GM23338 (cell line): ENCODE results near the gene OVCA2. TPM values are rescaled to one million over a fixed set of nuclear protein-coding genes. Genes with fewer than 3 reads are reported as not detected.

Source experiments
- ATAC-seq: fragments of 200-7000 bp; cut with Tn5 transposase; 3 replicates; pipeline ENCODE4 v1.9.1; 2020
- DNase-seq: peaks from one replicate; pipeline ENCODE4 v3.0.0-alpha.2; 2015; ENCODE audit warnings: low spot score
- H2AFZ ChIP-seq: fragments of 200-600 bp; sonication (generic); 2 replicates; pipeline ENCODE4 v1.8.0; 2016; ENCODE audit warnings: antibody characterized with exemption, mild to moderate bottlenecking, moderate library complexity
- H3F3A ChIP-seq: fragments of 200-600 bp; sonication (generic); replicated peaks from 2 replicates; pipeline ENCODE4 v1.8.0; 2017; ENCODE audit warnings: antibody characterized with exemption, mixed run types, low read depth
- H3K27ac ChIP-seq: fragments of 200-600 bp; sonication (generic); 2 replicates; pipeline ENCODE4 v1.6.1; 2016; ENCODE audit warnings: low read depth
- H3K27me3 ChIP-seq: fragments of 200-600 bp; sonication (generic); 2 replicates; pipeline ENCODE4 v1.8.0; 2016; ENCODE audit warnings: mild to moderate bottlenecking, mixed run types, moderate library complexity; ENCODE audit not compliant: insufficient read depth
- H3K36me3 ChIP-seq: fragments of 200-600 bp; sonication (generic); 2 replicates; pipeline ENCODE4 v1.8.0; 2016; ENCODE audit warnings: mild to moderate bottlenecking; ENCODE audit not compliant: insufficient read depth
- H3K4me1 ChIP-seq: fragments of 200-600 bp; sonication (generic); 2 replicates; pipeline ENCODE4 v1.8.0; 2016; ENCODE audit warnings: mild to moderate bottlenecking, moderate library complexity; ENCODE audit not compliant: insufficient read depth
- H3K4me2 ChIP-seq: fragments of 200-600 bp; sonication (generic); 2 replicates; pipeline ENCODE4 v1.7.1; 2017; ENCODE audit warnings: mixed run types
- H3K4me3 ChIP-seq: fragments of 200-600 bp; sonication (generic); 2 replicates; pipeline ENCODE4 v1.6.1; 2016; ENCODE audit warnings: mixed run types
- H3K79me2 ChIP-seq: fragments of 200-600 bp; sonication (generic); replicated peaks from 2 replicates; pipeline ENCODE4 v1.8.0; 2017; ENCODE audit warnings: mild to moderate bottlenecking; ENCODE audit not compliant: insufficient read depth
- H3K9me2 ChIP-seq: fragments of 200-600 bp; sonication (generic); 2 replicates; pipeline ENCODE4 v1.8.0; 2017; ENCODE audit not compliant: insufficient read depth
- H4K20me1 ChIP-seq: fragments of 200-600 bp; sonication (generic); replicated peaks from 2 replicates; pipeline ENCODE4 v1.8.0; 2017; ENCODE audit warnings: mild to moderate bottlenecking; ENCODE audit not compliant: insufficient read depth
- H3K27ac Mint-ChIP-seq: 2 replicates; pipeline ENCODE4 v1.8.0; 2020; ENCODE audit warnings: inconsistent platforms, mild to moderate bottlenecking, moderate library complexity, mixed read lengths
- H3K27me3 Mint-ChIP-seq: 3 replicates; pipeline ENCODE4 v1.8.0; 2022; ENCODE audit warnings: low read depth, mild to moderate bottlenecking, moderate library complexity, mixed read lengths, inconsistent platforms; ENCODE audit not compliant: insufficient read depth, poor library complexity
- H3K36me3 Mint-ChIP-seq: 3 replicates; pipeline ENCODE4 v1.8.0; 2021; ENCODE audit warnings: low read depth, mild to moderate bottlenecking, inconsistent platforms, moderate library complexity, mixed read lengths
- H3K4me1 Mint-ChIP-seq: 3 replicates; pipeline ENCODE4 v1.8.0; 2020; ENCODE audit warnings: mild to moderate bottlenecking, inconsistent platforms, mixed read lengths
- H3K4me3 Mint-ChIP-seq: 3 replicates; pipeline ENCODE4 v1.8.0; 2021; ENCODE audit warnings: moderate library complexity, mild to moderate bottlenecking, inconsistent platforms, mixed read lengths
- H3K9me3 Mint-ChIP-seq: 3 replicates; pipeline ENCODE4 v1.8.0; 2020; ENCODE audit warnings: moderate library complexity, mild to moderate bottlenecking, inconsistent platforms, mixed read lengths
- JUNB ChIP-seq: IDR thresholded peaks from one replicate; pipeline ENCODE4 v1.6.1; 2016; ENCODE audit warnings: antibody characterized with exemption; ENCODE audit not compliant: unreplicated experiment
- NANOG ChIP-seq: IDR thresholded peaks from 2 replicates; pipeline ENCODE4 v1.6.1; 2016; ENCODE audit warnings: antibody characterized with exemption, borderline replicate concordance
- polyA plus RNA-seq: library from polyadenylated mRNA; unstranded; fragments of >200 nt; fragmentation: Nextera tagmentation; extraction: Ambion mirVana; gene quantifications from 2 replicates; pipeline ENCODE4 v1.2.1, GENCODE V29; 2016
- total RNA-seq: library from RNA; depleted of rRNA; stranded (reverse); fragments of >200 nt; shearing (Covaris generic); gene quantifications from 2 replicates; pipeline ENCODE4 v1.2.3, GENCODE V29; 2014
- TF ChIP-seq, protein P1 (sequence below): IDR thresholded peaks from 2 replicates; pipeline ENCODE4 v1.6.1; 2016; ENCODE audit warnings: antibody characterized with exemption
- TF ChIP-seq, protein P2 (sequence below): fragments of 250-450 bp; sonication (Bioruptor Pico); IDR thresholded peaks from 2 replicates; pipeline ENCODE4 v1.5.0; 2020; ENCODE audit warnings: mild to moderate bottlenecking, moderate library complexity

OVCA2 gene
- total and polyA plus RNA-seq, 2 experiments from 2014 or later: 15.9 to 21.3 TPM

DNA sequence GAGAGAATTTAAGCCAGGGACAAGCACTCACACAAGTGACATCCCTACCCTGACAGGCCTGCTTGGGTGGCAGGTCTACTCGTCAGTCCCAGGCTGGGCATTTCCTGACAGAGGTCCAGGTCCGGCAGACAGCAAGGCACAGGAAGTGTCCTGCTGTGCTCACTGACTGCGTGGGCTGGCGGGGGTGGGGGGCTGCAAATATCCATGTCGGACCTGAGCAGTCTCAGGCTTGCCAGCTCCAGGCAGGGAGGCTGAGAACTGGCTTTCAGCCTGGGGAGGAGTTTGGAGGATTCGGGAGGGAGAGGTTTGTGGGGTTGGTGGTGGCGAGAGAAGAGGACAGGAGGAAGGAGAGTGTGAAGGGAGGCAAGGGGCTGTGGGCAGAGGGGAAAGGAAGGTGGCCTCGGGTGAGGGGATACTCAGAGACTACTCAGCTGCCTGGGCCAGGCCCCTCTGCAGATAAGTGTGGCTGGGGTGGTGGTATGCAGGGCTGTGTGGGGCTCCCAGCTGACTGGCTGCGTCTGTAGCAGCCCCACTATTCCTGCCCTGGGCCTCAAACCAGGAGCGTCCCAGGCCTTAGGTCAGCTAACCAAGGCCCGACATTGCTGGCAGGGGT is 20.9 kb downstream of the OVCA2 start:
- Histone ChIP-seq H2AFZ (no peak overlapping the region), H3K27ac (no peak overlapping the region), H3K79me2 (no peaks in the 10 kb centered on the region), H3F3A (0 out of 2 replicates have a peak, but pooled peaks cover 10% of the 10 kb centered on the region), H3K4me1 (peaks cover 29% of the 10 kb centered on the region), H3K36me3 (no peaks in the 10 kb centered on the region), H3K4me3 (peak overlapping the region; percentile 28; the same call in 1 of the 2 replicates), H3K27me3 (peaks cover 33% of the 10 kb centered on the region), H3K4me2 (peak overlapping the region; percentile 70), H3K9me2 (no peaks in the 10 kb centered on the region), H4K20me1 (no peaks in the 10 kb centered on the region; the same call in none of the 2 replicates)
- ATAC-seq: no peak; the same call in 2 of the 3 replicates
- peak; percentile 45 for DNase-seq
- no peak for TF ChIP-seq JUNB
- no peak for TF ChIP-seq NANOG
- TF ChIP-seq, protein P1, sequence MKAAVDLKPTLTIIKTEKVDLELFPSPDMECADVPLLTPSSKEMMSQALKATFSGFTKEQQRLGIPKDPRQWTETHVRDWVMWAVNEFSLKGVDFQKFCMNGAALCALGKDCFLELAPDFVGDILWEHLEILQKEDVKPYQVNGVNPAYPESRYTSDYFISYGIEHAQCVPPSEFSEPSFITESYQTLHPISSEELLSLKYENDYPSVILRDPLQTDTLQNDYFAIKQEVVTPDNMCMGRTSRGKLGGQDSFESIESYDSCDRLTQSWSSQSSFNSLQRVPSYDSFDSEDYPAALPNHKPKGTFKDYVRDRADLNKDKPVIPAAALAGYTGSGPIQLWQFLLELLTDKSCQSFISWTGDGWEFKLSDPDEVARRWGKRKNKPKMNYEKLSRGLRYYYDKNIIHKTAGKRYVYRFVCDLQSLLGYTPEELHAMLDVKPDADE: peak; percentile 65; the same call in 1 of the 2 replicates
- TF ChIP-seq, protein P2, sequence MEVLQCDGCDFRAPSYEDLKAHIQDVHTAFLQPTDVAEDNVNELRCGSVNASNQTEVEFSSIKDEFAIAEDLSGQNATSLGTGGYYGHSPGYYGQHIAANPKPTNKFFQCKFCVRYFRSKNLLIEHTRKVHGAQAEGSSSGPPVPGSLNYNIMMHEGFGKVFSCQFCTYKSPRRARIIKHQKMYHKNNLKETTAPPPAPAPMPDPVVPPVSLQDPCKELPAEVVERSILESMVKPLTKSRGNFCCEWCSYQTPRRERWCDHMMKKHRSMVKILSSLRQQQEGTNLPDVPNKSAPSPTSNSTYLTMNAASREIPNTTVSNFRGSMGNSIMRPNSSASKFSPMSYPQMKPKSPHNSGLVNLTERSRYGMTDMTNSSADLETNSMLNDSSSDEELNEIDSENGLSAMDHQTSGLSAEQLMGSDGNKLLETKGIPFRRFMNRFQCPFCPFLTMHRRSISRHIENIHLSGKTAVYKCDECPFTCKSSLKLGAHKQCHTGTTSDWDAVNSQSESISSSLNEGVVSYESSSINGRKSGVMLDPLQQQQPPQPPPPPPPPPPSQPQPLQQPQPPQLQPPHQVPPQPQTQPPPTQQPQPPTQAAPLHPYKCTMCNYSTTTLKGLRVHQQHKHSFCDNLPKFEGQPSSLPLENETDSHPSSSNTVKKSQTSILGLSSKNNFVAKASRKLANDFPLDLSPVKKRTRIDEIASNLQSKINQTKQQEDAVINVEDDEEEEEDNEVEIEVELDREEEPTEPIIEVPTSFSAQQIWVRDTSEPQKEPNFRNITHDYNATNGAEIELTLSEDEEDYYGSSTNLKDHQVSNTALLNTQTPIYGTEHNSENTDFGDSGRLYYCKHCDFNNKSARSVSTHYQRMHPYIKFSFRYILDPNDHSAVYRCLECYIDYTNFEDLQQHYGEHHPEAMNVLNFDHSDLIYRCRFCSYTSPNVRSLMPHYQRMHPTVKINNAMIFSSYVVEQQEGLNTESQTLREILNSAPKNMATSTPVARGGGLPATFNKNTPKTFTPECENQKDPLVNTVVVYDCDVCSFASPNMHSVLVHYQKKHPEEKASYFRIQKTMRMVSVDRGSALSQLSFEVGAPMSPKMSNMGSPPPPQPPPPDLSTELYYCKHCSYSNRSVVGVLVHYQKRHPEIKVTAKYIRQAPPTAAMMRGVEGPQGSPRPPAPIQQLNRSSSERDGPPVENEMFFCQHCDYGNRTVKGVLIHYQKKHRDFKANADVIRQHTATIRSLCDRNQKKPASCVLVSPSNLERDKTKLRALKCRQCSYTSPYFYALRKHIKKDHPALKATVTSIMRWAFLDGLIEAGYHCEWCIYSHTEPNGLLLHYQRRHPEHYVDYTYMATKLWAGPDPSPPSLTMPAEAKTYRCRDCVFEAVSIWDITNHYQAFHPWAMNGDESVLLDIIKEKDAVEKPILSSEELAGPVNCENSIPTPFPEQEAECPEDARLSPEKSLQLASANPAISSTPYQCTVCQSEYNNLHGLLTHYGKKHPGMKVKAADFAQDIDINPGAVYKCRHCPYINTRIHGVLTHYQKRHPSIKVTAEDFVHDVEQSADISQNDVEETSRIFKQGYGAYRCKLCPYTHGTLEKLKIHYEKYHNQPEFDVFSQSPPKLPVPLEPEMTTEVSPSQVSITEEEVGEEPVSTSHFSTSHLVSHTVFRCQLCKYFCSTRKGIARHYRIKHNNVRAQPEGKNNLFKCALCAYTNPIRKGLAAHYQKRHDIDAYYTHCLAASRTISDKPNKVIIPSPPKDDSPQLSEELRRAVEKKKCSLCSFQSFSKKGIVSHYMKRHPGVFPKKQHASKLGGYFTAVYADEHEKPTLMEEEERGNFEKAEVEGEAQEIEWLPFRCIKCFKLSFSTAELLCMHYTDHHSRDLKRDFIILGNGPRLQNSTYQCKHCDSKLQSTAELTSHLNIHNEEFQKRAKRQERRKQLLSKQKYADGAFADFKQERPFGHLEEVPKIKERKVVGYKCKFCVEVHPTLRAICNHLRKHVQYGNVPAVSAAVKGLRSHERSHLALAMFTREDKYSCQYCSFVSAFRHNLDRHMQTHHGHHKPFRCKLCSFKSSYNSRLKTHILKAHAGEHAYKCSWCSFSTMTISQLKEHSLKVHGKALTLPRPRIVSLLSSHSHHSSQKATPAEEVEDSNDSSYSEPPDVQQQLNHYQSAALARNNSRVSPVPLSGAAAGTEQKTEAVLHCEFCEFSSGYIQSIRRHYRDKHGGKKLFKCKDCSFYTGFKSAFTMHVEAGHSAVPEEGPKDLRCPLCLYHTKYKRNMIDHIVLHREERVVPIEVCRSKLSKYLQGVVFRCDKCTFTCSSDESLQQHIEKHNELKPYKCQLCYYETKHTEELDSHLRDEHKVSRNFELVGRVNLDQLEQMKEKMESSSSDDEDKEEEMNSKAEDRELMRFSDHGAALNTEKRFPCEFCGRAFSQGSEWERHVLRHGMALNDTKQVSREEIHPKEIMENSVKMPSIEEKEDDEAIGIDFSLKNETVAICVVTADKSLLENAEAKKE (CRISPR knock-in tag): no peak
- Mint-ChIP-seq H3K27ac (peak overlapping the region; percentile 77; the same call in 1 of the 2 replicates), H3K9me3 (no peaks in the 10 kb centered on the region), H3K4me3 (peak overlapping the region; percentile 48; the same call in 2 of the 3 replicates), H3K27me3 (peaks cover 54% of the 10 kb centered on the region), H3K4me1 (peaks cover 52% of the 10 kb centered on the region), H3K36me3 (peaks cover 15% of the 10 kb centered on the region)
